GM21360 (cell line): Measurements from ENCODE around the gene SPACA5.
"Not testable (repeated sequence)": the region's sequence is repeated elsewhere in the genome, so short reads cannot be mapped to it uniquely, and the experiment has no call there.

Source experiments
- ATAC-seq: cut with Tn5 transposase; IDR thresholded peaks from one replicate; pipeline ENCODE4 v1.9.1; 2021; ENCODE audit warnings: mild to moderate bottlenecking, moderate library complexity; ENCODE audit not compliant: unreplicated experiment

The SPACA5 gene

DNA sequence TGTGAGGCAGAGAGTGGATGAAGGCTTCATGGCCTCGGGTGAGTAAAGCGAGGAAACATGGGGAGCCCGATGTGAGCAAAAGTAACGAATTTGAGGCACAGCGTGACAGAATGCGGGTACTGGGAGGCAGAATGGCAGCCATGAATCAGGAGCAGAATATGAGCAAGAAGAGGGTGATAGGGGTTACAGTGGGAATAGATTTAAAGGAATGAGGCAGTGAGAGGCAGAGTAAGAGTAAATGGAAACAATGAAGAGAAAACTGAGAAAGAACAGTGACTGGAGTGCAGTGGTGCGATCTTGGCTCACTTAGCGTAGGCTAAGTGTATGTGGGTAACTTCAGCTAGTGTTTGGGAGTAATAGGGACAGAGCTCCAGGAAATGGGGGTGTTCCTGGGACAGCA lies at the start of gene SPACA5:
SPACA5 (plus strand) TSS at position 301 of the 400 bp plus-strand sequence. CDS start 815 bp downstream, outside the sequence.
- ATAC-seq, result not testable (repeated sequence)

DNA sequence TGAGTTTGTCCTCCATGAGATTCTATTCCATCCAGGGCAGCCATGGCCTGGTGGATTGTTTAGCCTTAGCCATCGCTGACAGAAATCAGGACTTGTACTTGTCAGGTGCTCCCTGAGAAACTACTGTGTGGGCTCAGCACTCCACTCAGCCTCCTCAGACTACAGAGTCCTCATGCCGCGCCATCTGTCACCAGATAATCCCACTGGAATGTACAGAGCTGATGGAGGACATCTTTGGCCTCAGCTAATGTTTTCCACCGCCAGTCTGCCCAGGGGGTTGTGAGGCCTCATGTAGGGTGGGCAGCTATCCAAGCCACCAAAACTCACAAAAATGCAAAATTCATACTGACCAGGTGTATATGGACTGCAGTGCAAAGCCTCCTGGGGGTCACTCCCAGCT lies 48.6 kb upstream of the SPACA5 start:
- ATAC-seq, result not testable (repeated sequence)

DNA sequence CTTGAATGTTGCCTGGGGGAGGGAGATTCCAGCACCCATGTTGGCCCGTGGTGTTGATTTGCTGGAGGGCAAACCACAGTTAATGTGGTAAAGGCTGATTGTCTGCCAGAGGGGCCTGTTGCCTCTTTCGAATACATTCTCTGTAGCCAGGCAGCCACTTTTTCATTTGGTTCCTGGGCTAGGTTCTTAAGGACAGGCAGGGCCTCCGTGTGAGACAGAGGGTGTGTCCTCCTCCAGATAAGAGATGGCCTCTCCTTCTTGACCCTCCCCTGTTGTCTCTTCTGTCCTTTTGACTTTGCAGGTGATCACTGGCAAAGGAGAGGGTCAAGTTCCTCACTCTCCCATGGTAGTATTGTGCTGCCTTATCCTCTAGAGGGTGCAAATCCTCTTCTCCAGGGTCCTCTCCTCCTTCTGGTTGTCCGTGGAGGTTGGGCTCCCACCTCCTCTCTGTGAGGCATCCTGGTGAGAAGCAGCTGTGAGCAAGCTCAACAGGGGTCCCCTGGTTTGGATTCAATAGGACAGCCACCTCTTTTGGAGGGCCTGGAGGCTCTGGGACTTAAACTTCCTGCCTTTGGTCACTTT lies 47.9 kb upstream of the SPACA5 start:
- ATAC-seq, result no peak

DNA sequence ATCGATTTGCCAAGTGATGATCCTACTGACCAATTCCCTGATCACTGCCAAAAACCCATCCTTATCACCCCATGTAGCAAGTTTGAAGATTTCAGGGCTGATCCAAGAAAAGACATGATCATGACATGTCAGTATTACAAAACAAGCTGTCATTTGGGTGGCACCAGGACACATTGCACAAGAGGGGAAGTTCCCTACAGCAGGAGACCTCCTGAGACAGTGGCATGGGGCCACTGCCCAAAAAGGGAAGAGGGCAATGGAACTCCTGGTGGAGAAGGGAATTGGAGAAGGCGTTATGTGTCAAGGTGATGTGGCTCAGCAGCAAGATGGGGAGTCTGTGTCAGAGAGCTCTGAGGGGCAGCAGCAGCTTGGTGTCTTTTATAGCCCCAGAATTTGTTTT lies 46.4 kb upstream of the SPACA5 start:
- ATAC-seq, result no peak

- ATAC-seq, result not testable (repeated sequence)
Measured at GRCh38 chrX:47961830-47962229, 45.0 kb upstream of the SPACA5 start.

DNA sequence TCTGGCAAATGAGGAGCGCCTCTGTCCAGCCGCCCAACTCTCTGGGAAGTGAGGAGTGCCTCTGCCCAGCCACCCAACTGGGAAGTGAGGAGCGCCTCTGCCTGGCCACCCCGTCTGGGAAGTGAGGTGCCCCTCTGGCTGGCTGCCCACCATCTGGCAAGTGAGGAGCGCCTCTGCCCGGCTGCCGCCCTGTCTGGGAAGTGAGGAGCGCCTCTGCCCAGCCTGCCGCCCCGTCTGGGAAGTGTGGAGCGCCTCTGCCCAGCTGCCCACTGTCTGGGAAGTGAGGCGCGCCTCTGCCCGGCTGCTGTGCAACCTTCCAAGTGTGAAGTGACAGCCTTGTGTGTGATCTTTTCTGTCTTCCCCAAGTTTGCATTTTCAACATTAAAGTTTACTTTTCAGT lies 41.3 kb upstream of the SPACA5 start:
- not testable (repeated sequence) for ATAC-seq

DNA sequence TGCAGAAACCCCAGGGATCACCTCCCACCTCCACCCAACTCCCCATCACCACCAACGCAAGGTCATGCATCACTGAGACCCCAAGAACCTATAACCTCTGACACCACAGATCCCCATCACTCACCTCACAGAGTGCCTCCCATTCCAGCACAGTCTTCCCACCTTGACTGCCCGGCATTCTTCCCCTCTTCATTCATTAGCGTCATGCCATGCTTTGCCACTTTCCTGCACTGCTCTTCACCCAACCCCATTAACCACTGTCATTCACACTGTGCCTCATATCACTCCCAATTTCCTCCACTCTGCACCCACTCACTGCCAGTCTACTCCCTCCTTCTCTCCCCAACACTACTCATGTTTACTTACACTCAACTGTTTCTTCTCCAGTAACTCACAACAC lies 33.6 kb upstream of the SPACA5 start:
- no peak for ATAC-seq

GRCh38 chrX:47976254-47977151 lies 30.3 kb upstream of the SPACA5 start:
- ATAC-seq, result no peak

DNA sequence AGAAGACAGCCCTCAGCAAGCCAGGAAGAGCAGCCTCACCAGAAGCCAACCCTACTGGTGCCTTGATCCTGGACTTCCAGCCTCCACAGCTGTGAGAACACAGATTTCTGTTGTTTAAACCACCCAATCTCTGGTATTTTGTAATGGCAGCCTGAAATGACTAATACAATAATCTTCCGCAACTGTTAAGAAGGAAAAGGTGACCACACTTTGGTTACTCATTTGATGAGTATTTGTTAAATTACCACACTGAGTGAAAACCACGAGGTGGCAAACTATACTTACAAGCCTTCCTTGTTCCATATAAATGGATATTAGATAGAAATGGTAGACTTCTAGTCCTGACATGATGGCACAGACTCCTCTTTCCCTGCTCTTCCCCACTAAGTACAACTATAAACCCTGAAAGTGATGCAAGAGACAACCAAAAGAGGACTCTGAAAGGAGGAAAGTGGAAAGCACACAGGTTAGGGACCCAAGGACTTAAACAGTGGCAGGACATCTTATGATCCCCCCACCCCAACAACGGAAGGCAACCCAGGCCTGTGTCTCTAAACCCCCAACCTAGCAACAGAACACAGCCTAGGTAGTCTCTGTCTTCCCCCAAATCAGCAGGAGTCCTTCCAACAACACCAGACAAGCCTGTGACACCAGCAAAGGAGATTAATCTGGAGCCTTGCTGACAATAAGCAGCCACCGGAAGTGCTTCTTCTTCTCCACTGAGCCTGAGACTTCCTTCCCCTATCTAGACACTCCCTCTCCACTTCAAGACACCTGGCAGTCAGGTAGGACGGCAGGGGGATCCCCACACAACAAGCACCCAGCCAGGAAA lies 15.3 kb upstream of the SPACA5 start:
- ATAC-seq, result no peak

DNA sequence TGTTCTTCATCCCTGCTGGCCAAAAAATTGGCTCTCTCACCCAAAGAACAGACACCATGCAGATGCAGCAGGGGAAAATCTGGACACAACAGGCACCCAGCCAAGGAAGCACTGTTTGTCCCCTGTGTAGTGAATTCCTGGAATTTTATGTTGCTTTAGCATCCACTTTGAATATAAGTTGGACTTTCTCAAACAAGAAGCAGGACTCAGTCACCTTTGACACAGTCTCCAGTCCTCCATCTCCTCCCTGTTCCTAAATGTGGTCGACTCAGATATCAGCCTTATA lies 14.8 kb upstream of the SPACA5 start:
- no peak for ATAC-seq

DNA sequence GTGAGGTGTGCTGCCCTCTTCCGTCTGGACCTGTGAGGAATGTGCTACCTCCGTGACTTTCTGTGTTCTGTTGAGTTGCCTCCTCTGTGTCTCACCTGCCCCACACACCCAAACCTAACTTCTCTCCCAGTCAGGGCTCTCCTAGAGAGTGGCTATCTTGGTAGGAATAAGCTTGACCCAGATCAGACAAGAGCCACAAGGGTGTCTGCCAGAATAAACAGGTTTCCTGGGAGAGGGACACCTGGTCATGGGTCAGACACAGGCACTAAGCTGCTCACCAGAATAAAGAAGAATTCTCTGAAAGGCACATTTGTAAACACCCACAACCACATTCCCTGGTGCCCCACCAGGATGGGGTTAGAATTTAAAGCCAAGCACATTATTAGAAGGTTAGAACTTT lies 14.1 kb upstream of the SPACA5 start:
- no peak for ATAC-seq

DNA sequence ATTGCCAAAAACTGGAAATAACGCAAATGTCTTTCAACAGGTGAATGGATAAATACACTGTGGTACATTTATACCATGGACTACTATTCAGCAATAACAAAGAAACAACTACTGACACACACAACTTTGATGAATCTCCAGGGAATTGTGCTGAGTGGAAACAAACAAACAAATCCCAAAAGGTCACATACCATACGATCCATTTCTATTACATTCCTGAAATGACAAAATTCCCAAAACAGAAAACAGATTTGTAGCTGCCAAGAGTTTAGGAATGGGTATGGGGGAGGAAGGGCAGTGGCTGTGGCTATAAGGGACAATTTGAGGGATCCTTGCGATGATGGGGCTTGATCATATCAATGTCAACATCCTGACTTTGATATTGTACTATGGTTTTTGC lies 5.5 kb upstream of the SPACA5 start:
- no peak for ATAC-seq

DNA sequence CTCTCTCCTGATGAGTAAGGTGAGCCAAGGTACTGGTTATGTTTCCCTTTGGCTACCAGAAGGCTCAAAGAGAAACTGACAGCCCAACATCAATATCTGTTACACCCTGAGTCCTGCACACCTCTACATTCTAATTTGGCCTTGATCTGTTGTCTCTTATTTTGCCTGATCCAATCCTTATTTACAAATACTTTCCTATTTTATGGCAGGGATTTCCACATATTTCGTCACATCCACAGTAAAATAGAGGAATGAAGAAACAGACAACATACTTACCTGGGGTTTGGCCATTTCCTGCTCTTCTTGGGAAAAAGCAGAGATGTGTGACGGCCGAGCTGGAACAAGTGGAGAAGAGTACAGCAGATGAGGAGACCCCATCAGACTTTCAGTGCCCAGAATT lies 4.5 kb upstream of the SPACA5 start:
- no peak for ATAC-seq

GRCh38 chrX:48002929-48003328 lies 3.9 kb upstream of the SPACA5 start:
- ATAC-seq, result no peak

- peak; percentile 23 for ATAC-seq
Measured at GRCh38 chrX:48003367-48003757, 3.4 kb upstream of the SPACA5 start.

DNA sequence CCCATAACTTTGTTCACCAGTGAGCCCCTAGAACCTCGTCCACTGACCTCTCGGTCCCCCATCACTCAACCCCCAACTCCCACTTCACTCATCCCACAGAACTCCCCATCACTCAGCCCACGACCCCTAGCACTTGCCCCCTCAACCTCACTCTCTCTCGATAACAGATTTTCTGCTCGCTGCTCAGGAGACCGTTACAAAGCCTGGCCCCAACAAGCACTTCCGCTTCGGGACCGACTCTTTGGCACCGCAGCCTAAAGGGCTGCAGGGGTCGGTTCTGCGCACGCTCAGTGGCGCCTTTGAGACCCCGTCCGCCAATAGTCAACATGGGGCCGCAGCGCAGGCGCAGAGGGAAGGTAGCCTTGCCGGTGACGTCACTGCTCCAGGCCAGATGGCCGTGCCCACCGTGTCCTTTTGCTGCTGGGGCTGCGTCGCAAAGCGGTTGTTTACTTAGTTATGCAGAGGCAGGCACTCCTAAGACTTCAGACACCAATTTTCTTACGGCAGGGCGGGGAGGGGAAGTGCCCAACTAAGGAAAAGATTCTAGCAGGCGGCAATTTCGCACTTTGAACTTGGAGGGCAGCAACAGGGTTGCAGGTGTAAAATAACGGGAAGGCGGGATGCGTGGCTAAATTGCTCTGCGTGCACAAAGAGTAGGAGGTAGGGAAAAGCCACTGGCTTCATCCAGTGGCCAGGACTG lies 2.9 kb upstream of the SPACA5 start, which contains the start of gene ZNF182:
ZNF182 (minus strand) TSS at position 232 of the 700 bp plus-strand sequence. CDS start 1,380 bp downstream, outside the sequence.
- ATAC-seq, result peak; percentile 82

DNA sequence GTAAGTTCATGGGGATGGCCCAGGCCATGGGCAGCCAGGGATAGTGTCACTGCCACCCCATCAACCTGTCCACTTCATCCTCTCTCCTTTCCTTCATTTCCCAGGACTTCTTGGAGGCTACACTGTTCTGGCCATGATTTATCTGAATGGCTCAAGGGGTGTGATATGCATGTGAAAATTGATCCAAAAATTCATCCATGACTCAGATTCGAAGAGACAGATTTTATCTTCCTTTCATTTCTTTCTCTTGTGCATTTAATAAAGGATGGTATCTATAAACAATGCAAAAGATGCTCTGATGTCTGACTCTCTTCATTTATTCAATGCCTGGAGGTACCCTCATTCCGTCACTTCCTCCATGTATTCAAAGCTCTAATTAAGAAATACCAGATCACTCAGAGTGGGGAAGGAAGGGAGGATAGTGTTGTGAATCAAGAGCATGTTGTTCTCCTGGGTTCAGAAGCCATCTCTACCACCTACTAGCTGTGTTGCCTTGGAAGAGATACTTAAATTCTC lies 2.7 kb downstream of the SPACA5 start:
- ATAC-seq, result not testable (repeated sequence)

- not testable (repeated sequence) for ATAC-seq
Measured at GRCh38 chrX:48016583-48017310, 10.0 kb downstream of the SPACA5 start.

- ATAC-seq, result not testable (repeated sequence)
Measured at GRCh38 chrX:48019892-48020291, 13.1 kb downstream of the SPACA5 start.

- ATAC-seq, result not testable (repeated sequence)
Measured at GRCh38 chrX:48020472-48020871, 13.7 kb downstream of the SPACA5 start.
